Suprapubic skin (tissue), 4 donors: ENCODE measurements around the gene YIPF2. TPM values are rescaled to one million over a fixed set of nuclear protein-coding genes. Genes with fewer than 3 reads are reported as not detected.

Experiments
- DNase-seq, 2 donors: peaks; one replicate each; pipeline ENCODE4 v3.0.0-alpha.2; 2019; ENCODE audit warnings: low spot score in 2 of 2
- H3K27ac ChIP-seq: fragments of 200-600 bp; sonication (generic); one replicate; pipeline ENCODE4 v1.5.1; 2019
- H3K27me3 ChIP-seq: fragments of 200-600 bp; sonication (generic); one replicate; pipeline ENCODE4 v1.5.1; 2019
- H3K36me3 ChIP-seq: fragments of 200-600 bp; sonication (generic); one replicate; pipeline ENCODE4 v1.5.1; 2019
- H3K4me1 ChIP-seq: fragments of 200-600 bp; sonication (generic); one replicate; pipeline ENCODE4 v1.5.1; 2019
- H3K4me3 ChIP-seq: fragments of 200-600 bp; sonication (generic); one replicate; pipeline ENCODE4 v1.5.1; 2019; ENCODE audit warnings: mild to moderate bottlenecking
- H3K9me3 ChIP-seq: fragments of 200-600 bp; sonication (generic); one replicate; pipeline ENCODE4 v1.5.1; 2019
- EP300 ChIP-seq: sonication (generic); formaldehyde crosslinking; IDR thresholded peaks from one replicate; pipeline ENCODE4 v1.6.1; 2017; ENCODE audit warnings: antibody characterized with exemption
- POLR2A ChIP-seq, 2 donors: fragments of 450-650 bp; IDR thresholded peaks; one replicate each; pipeline ENCODE4 v1.6.1; 2017; ENCODE audit warnings: antibody characterized with exemption in 2 of 2, mild to moderate bottlenecking in 2 of 2, moderate library complexity in 2 of 2
- POLR2AphosphoS5 ChIP-seq, 3 donors: sonication (generic); formaldehyde crosslinking; IDR thresholded peaks; one replicate each; pipeline ENCODE4 v1.6.1; 2017; ENCODE audit warnings: antibody characterized with exemption in 3 of 3
- WGBS: methylation state at CpG from one replicate; pipeline ENCODE4 v1.1.5; 2018; 5-methylcytosine and 5-hydroxymethylcytosine counted together
- total RNA-seq, 4 donors: library from RNA; depleted of rRNA; stranded (reverse); fragments of >200 nt; gene quantifications; one replicate each; pipeline ENCODE4 v1.1.0, GENCODE V29; 2016
- TF ChIP-seq, protein P1 (sequence below), 2 donors: fragments of 200-600 bp in 1 of 2; fragments of 450-650 bp in 1 of 2; sonication (generic) in 1 of 2; IDR thresholded peaks; one replicate each; pipeline ENCODE4 v1.5.1; 2016 to 2019; ENCODE audit warnings: antibody characterized with exemption in 2 of 2, mild to moderate bottlenecking in 1 of 2, moderate library complexity in 1 of 2

The YIPF2 gene
- total RNA-seq, 4 donors from 2014 or later, result 32.4 to 68.0 (median 50.2) TPM

DNA sequence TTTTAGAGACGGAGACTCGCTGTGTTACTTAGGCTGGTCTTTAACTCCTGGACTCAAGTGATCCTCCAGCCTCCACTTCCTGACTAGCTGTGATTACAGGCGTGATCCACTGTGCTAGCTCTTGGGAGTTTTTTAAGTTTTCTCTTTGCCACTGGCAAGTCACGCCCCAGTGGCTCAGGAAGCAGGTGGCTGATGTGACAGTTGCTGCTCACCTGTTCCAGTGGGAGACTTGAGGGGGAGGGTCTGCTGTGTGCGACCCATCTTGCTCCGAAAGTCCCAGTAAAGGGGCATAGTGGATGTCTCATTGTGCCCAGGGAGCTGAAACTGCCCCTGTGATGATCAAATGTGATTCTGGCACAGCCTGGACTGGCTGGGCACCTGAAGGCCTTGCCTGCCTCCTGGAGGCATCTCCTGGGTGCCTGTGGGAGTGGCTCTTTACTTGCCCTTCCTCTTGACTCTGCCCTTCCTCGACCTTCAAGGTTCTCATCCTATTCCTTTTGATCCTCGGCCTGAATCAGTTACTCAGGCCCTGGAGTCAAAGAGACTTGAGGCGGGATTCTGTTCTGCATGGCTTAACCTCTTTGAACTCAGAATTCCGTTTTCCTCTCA, 40.2 kb upstream of the YIPF2 start:
- Histone ChIP-seq H3K27me3 (no peaks in the 10 kb centered on the region), H3K9me3 (no peaks in the 10 kb centered on the region), H3K27ac (peak overlapping the region; percentile 34), H3K4me1 (peaks cover 23% of the 10 kb centered on the region), H3K36me3 (no peaks in the 10 kb centered on the region), H3K4me3 (no peak overlapping the region)
- DNase-seq, result no peak
- WGBS, result 55% methylated on average over 10 of the region's 10 CpGs
- TF ChIP-seq, protein P1, sequence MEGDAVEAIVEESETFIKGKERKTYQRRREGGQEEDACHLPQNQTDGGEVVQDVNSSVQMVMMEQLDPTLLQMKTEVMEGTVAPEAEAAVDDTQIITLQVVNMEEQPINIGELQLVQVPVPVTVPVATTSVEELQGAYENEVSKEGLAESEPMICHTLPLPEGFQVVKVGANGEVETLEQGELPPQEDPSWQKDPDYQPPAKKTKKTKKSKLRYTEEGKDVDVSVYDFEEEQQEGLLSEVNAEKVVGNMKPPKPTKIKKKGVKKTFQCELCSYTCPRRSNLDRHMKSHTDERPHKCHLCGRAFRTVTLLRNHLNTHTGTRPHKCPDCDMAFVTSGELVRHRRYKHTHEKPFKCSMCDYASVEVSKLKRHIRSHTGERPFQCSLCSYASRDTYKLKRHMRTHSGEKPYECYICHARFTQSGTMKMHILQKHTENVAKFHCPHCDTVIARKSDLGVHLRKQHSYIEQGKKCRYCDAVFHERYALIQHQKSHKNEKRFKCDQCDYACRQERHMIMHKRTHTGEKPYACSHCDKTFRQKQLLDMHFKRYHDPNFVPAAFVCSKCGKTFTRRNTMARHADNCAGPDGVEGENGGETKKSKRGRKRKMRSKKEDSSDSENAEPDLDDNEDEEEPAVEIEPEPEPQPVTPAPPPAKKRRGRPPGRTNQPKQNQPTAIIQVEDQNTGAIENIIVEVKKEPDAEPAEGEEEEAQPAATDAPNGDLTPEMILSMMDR (IDR thresholded peaks at IDR 0.05), result peak in 1 of 2 donors; percentile 2
- TF ChIP-seq POLR2AphosphoS5 (IDR thresholded peaks at IDR 0.05), result no peak

DNA sequence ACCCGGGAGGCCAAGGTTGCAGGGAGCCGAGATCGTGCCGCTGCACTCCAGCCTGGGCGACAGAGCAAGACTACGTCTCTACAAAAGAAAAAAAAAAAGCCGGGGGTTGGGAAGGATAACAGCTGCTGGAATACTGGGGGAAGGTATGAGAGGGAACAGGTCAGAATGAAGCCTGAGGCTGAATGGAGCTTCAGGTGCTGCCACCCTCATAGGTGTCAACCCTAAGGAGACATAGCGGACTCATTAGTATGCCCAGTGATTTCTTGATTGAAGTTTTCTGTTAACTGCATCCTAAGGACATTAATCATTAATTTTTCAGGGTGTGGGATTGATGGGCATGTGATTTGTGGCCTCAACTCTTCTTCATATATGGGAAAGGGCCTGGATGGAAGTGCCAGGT, 38.4 kb upstream of the YIPF2 start:
- no peak overlapping the region for H3K4me3 ChIP-seq
- DNase-seq, result no peak
- no peaks in the 10 kb centered on the region for H3K27me3 ChIP-seq
- no peak for TF ChIP-seq POLR2AphosphoS5 (IDR thresholded peaks at IDR 0.05)
- no peak for TF ChIP-seq EP300
- no peak for TF ChIP-seq POLR2A (IDR thresholded peaks at IDR 0.05)
- TF ChIP-seq, protein P1 (IDR thresholded peaks at IDR 0.05), result no peak
- H3K4me1 ChIP-seq, result peaks cover 41% of the 10 kb centered on the region
- no peaks in the 10 kb centered on the region for H3K9me3 ChIP-seq
- 90% methylated on average over 8 of the region's 8 CpGs for WGBS
- H3K36me3 ChIP-seq, result no peaks in the 10 kb centered on the region
- H3K27ac ChIP-seq, result no peak overlapping the region

DNA sequence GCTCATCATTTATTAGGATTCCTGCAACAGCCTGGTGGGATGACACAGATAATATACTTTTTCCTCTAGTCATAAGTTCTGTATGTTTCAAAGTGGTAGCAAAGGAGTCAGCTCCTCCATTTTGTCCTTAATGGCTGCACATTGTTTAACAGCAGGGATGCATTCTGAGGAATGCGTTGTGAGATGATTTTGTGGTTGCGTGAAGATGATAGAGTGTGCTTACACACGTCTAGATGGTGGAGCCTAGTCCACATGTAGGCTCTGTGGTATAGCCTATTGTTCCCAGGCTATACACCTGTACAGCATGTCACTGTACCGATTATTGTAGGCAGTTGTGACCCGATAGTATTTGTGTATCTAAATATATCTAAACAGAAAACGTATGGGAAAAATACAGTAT, 37.0 kb upstream of the YIPF2 start:
- 77% methylated on average over 6 of the region's 6 CpGs for WGBS
- H3K4me3 ChIP-seq, result no peak overlapping the region
- H3K27ac ChIP-seq, result no peak overlapping the region
- H3K36me3 ChIP-seq, result no peaks in the 10 kb centered on the region
- peaks cover 41% of the 10 kb centered on the region for H3K4me1 ChIP-seq
- no peaks in the 10 kb centered on the region for H3K9me3 ChIP-seq
- H3K27me3 ChIP-seq, result no peaks in the 10 kb centered on the region
- DNase-seq, result no peak
- no peak for TF ChIP-seq POLR2A (IDR thresholded peaks at IDR 0.05)
- TF ChIP-seq, protein P1 (IDR thresholded peaks at IDR 0.05), result no peak
- no peak for TF ChIP-seq EP300
- no peak for TF ChIP-seq POLR2AphosphoS5 (IDR thresholded peaks at IDR 0.05)

DNA sequence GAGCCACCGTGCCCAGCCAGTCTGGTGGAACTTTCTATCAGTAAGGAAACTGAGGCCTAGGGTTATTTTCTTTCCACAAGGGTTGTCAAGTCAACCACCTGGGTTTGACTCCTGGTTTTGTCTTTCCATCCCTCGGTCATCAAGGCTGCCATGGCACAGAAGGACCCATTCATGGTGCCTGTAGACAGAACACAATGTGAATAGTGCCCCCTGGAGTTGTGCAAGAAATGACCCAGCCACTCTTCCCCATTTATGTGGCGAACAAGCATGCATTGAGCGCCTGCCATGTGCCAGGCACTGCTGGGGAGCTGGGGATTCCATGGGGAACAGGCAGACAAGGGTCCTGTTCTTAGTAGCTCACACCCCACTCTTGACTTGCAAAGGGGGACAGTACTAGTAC, 36.5 kb upstream of the YIPF2 start:
- Histone ChIP-seq H3K27me3 (no peaks in the 10 kb centered on the region), H3K9me3 (no peaks in the 10 kb centered on the region), H3K4me3 (no peak overlapping the region), H3K27ac (no peak overlapping the region), H3K36me3 (no peaks in the 10 kb centered on the region), H3K4me1 (peaks cover 43% of the 10 kb centered on the region)
- WGBS, result 93% methylated on average over 4 of the region's 4 CpGs
- TF ChIP-seq, protein P1 (IDR thresholded peaks at IDR 0.05), result no peak
- no peak for TF ChIP-seq EP300
- no peak for TF ChIP-seq POLR2AphosphoS5 (IDR thresholded peaks at IDR 0.05)
- TF ChIP-seq POLR2A (IDR thresholded peaks at IDR 0.05), result no peak
- no peak for DNase-seq

DNA sequence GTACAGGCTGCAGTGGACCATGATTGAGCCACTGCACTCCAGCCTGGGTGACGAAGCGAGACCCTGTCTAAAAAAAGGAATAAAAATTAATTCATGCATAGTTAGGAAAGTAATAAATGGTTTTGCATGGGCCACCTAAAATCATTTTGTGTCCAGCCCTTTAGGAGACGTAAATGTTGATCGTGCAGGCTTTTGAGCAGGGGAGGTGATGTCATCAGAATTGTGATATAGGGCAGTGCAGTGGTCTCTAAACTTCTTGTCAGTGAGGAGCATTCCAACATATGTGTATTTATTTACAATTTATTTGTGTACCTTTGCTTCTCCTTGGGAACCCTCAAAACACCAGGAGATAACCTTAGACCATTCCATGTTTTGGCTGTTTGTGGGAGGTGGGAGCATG, 35.4 kb upstream of the YIPF2 start:
- Histone ChIP-seq H3K36me3 (no peaks in the 10 kb centered on the region), H3K9me3 (no peaks in the 10 kb centered on the region), H3K27ac (no peak overlapping the region), H3K4me1 (peaks cover 42% of the 10 kb centered on the region), H3K4me3 (no peak overlapping the region), H3K27me3 (no peaks in the 10 kb centered on the region)
- no peak for TF ChIP-seq EP300
- TF ChIP-seq POLR2A (IDR thresholded peaks at IDR 0.05), result no peak
- no peak for TF ChIP-seq POLR2AphosphoS5 (IDR thresholded peaks at IDR 0.05)
- TF ChIP-seq, protein P1 (IDR thresholded peaks at IDR 0.05), result no peak
- DNase-seq, result no peak
- 76% methylated on average over 4 of the region's 4 CpGs for WGBS
